Trophoblast cell (in vitro differentiated cells and primary cell): ENCODE measurements around the gene PAX7.

Source experiments
- DNase-seq, 2 donors: peaks; one replicate each; pipeline ENCODE4 v3.0.0-alpha.2; 2016
- H2AFZ ChIP-seq: 2 replicates; pipeline ENCODE4 v1.6.1; 2013; ENCODE audit warnings: low read length, moderate library complexity, mild to moderate bottlenecking; ENCODE audit not compliant: insufficient read depth, poor library complexity
- H2AK5ac ChIP-seq: 2 replicates; pipeline ENCODE4 v1.6.1; 2013; ENCODE audit warnings: mild to moderate bottlenecking, low read length
- H2BK120ac ChIP-seq: 2 replicates; pipeline ENCODE4 v1.6.1; 2013; ENCODE audit warnings: low read length, mild to moderate bottlenecking, moderate library complexity; ENCODE audit not compliant: insufficient read depth, poor library complexity
- H2BK12ac ChIP-seq: 2 replicates; pipeline ENCODE4 v1.6.1; 2013; ENCODE audit warnings: mild to moderate bottlenecking, low read length, moderate library complexity
- H2BK5ac ChIP-seq: 2 replicates; pipeline ENCODE4 v1.6.1; 2013; ENCODE audit warnings: low read length, low read depth, moderate library complexity, mild to moderate bottlenecking; ENCODE audit not compliant: poor library complexity
- H3K14ac ChIP-seq: 2 replicates; pipeline ENCODE4 v1.6.1; 2013; ENCODE audit warnings: mild to moderate bottlenecking, low read length
- H3K18ac ChIP-seq: 2 replicates; pipeline ENCODE4 v1.6.1; 2013; ENCODE audit warnings: mild to moderate bottlenecking, low read length
- H3K23ac ChIP-seq: 2 replicates; pipeline ENCODE4 v1.6.1; 2013; ENCODE audit warnings: low read length
- H3K27ac ChIP-seq: 2 replicates; pipeline ENCODE4 v1.5.1; 2013; ENCODE audit warnings: low read depth, mild to moderate bottlenecking, inconsistent platforms, low read length, moderate library complexity
- H3K27me3 ChIP-seq: 2 replicates; pipeline ENCODE4 v1.6.1; 2013; ENCODE audit warnings: inconsistent platforms, mild to moderate bottlenecking, low read length, moderate library complexity; ENCODE audit not compliant: insufficient read depth
- H3K36me3 ChIP-seq, 2 experiments: 1 replicate in 1 of 2; 2 replicates in 1 of 2; pipeline ENCODE4 v1.6.1; 2013; ENCODE audit warnings: low read length in 2 of 2, mild to moderate bottlenecking in 2 of 2, moderate library complexity in 1 of 2; ENCODE audit not compliant: insufficient read depth in 2 of 2, control insufficient read depth in 1 of 2
- H3K4ac ChIP-seq: 2 replicates; pipeline ENCODE4 v1.6.1; 2013; ENCODE audit warnings: low read depth, mild to moderate bottlenecking, low read length, moderate library complexity
- H3K4me1 ChIP-seq, 2 experiments: 1 replicate in 1 of 2; 2 replicates in 1 of 2; pipeline ENCODE4 v1.6.1; 2013; ENCODE audit warnings: low read length in 2 of 2, mild to moderate bottlenecking in 2 of 2, moderate library complexity in 1 of 2; ENCODE audit not compliant: insufficient read depth in 2 of 2, control insufficient read depth in 1 of 2
- H3K4me2 ChIP-seq: 2 replicates; pipeline ENCODE4 v1.6.1; 2013; ENCODE audit warnings: inconsistent platforms, mild to moderate bottlenecking, low read length, moderate library complexity
- H3K4me3 ChIP-seq: 2 replicates; pipeline ENCODE4 v1.5.1; 2013; ENCODE audit warnings: mild to moderate bottlenecking, low read depth, low read length, inconsistent platforms
- H3K79me1 ChIP-seq: one replicate; pipeline ENCODE4 v1.6.1; 2013; ENCODE audit warnings: low read length
- H3K79me2 ChIP-seq: 2 replicates; pipeline ENCODE4 v1.6.1; 2013; ENCODE audit warnings: low read length, mild to moderate bottlenecking; ENCODE audit not compliant: control insufficient read depth, insufficient read depth, poor library complexity
- H3K9ac ChIP-seq: 2 replicates; pipeline ENCODE4 v1.6.1; 2013; ENCODE audit warnings: mild to moderate bottlenecking, low read length
- H3K9me3 ChIP-seq: 2 replicates; pipeline ENCODE4 v1.6.1; 2013; ENCODE audit warnings: low read depth, mild to moderate bottlenecking, control low read depth, inconsistent platforms, low read length; ENCODE audit not compliant: insufficient read depth
- H4K12ac ChIP-seq: 2 replicates; pipeline ENCODE4 v1.6.1; 2013; ENCODE audit warnings: low read depth, mild to moderate bottlenecking, low read length, moderate library complexity
- H4K8ac ChIP-seq: 2 replicates; pipeline ENCODE4 v1.6.1; 2013; ENCODE audit warnings: low read depth, mild to moderate bottlenecking, low read length, moderate library complexity
- H4K91ac ChIP-seq: one replicate; pipeline ENCODE4 v1.6.1; 2013; ENCODE audit warnings: low read depth, mild to moderate bottlenecking, low read length, moderate library complexity
- WGBS: extraction: QIAGEN DNeasy Blood & Tissue Kit; methylation state at CpG from one replicate; pipeline ENCODE4 v1.1.7; 2013; ENCODE audit warnings: missing lambda C conversion rate; ENCODE audit not compliant: insufficient read length, insufficient coverage; ENCODE audit errors: extremely low coverage; 5-methylcytosine and 5-hydroxymethylcytosine counted together

The PAX7 gene

DNA sequence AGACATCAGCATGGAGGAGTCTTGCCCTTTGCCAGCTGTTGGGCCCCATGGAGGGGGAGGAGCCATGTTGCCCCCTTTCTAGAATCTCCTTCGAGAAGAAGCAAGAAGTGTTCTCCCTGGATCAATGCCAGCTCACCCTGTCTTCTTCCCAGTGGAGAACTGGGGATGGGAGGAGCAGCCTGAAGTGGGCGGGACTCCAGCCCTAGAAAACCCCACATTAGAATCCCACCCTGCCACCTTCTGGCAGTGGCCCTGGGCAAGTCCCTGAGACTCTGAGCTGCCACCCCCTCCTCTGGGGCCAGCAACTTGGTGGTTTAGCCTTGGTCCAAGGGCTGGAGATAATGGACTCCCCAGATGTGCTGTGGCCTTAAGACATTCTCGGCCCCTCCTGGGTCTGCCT, 51.7 kb downstream of the PAX7 start:
- H2AK5ac ChIP-seq, result no peak overlapping the region
- no peak overlapping the region for H3K23ac ChIP-seq
- no peak overlapping the region for H4K8ac ChIP-seq
- H3K14ac ChIP-seq, result no peak overlapping the region
- no peaks in the 10 kb centered on the region for H3K79me2 ChIP-seq
- H3K27me3 ChIP-seq, result no peaks in the 10 kb centered on the region
- H3K4me2 ChIP-seq, result no peak overlapping the region
- no peak overlapping the region for H2BK12ac ChIP-seq
- H3K36me3 ChIP-seq, result no peaks in the 10 kb centered on the region
- no peak overlapping the region for H4K12ac ChIP-seq
- no CpG with 5 or more reads among the region's 3 CpGs for WGBS
- H3K4me3 ChIP-seq, result no peak overlapping the region
- H3K4ac ChIP-seq, result no peak overlapping the region
- H2BK120ac ChIP-seq, result no peak overlapping the region
- no peak overlapping the region for H2AFZ ChIP-seq
- H3K9me3 ChIP-seq, result no peaks in the 10 kb centered on the region
- H3K27ac ChIP-seq, result no peak overlapping the region
- DNase-seq, result no peak
- no peak overlapping the region for H3K9ac ChIP-seq
- H4K91ac ChIP-seq, result no peak overlapping the region
- H2BK5ac ChIP-seq, result no peak overlapping the region
- no peak overlapping the region for H3K18ac ChIP-seq
- H3K79me1 ChIP-seq, result no peaks in the 10 kb centered on the region
- H3K4me1 ChIP-seq, result no peaks in the 10 kb centered on the region

DNA sequence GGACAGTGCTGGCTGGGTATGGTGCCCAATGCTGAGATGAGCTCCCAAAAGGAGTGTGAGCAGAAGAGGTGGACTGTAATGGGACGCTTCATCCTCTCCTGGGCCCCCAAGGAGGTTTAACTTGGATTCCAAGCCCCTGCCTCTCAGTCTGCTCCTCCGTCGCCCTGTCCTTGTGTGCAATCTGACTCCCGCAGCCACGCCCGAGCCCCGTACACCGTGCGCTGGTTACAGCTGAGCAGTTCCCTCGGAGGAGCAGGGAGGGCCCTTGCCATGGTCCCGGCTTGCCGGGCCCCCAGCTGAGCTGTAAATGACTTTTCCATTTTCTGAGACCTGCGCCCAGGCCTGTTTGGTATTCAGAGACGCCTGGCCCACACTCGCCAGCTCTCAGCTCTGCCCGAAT, 53.7 kb downstream of the PAX7 start:
- no peak overlapping the region for H3K18ac ChIP-seq
- no peak overlapping the region for H2BK12ac ChIP-seq
- H3K9me3 ChIP-seq, result no peaks in the 10 kb centered on the region
- H4K12ac ChIP-seq, result no peak overlapping the region
- H3K27me3 ChIP-seq, result no peaks in the 10 kb centered on the region
- H3K9ac ChIP-seq, result no peak overlapping the region
- no peak overlapping the region for H2AK5ac ChIP-seq
- no peak overlapping the region for H2AFZ ChIP-seq
- H3K23ac ChIP-seq, result no peak overlapping the region
- H3K4me2 ChIP-seq, result no peak overlapping the region
- no peak overlapping the region for H2BK120ac ChIP-seq
- H3K79me1 ChIP-seq, result no peaks in the 10 kb centered on the region
- H3K27ac ChIP-seq, result no peak overlapping the region
- H3K4me1 ChIP-seq, result no peaks in the 10 kb centered on the region
- DNase-seq, result no peak
- H4K91ac ChIP-seq, result no peak overlapping the region
- H3K4me3 ChIP-seq, result no peak overlapping the region
- no peak overlapping the region for H2BK5ac ChIP-seq
- H3K4ac ChIP-seq, result no peak overlapping the region
- no peaks in the 10 kb centered on the region for H3K36me3 ChIP-seq
- WGBS, result no CpG with 5 or more reads among the region's 16 CpGs
- no peaks in the 10 kb centered on the region for H3K79me2 ChIP-seq
- no peak overlapping the region for H4K8ac ChIP-seq
- H3K14ac ChIP-seq, result no peak overlapping the region

DNA sequence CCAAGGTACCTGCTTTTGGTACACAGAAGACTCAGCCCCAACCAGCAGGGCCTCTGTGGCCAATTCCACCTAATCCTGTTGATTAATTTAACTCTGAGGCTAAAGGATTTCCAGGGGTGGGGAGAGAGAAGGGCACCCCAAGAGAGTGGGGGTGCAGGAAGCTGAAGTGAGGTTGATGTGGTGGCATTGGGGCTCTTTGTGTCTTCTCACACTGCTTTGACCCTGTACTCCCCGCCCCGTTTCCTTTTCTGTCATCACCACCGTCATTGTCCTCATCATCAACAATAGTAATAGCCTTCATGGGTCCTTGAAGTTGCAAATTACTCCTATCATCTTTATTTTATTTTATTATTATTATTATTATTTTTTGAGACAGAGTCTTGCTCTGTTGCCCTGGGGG, 55.9 kb downstream of the PAX7 start:
- H3K27ac ChIP-seq, result no peak overlapping the region
- H3K4ac ChIP-seq, result no peak overlapping the region
- no CpG with 5 or more reads among the region's 3 CpGs for WGBS

DNA sequence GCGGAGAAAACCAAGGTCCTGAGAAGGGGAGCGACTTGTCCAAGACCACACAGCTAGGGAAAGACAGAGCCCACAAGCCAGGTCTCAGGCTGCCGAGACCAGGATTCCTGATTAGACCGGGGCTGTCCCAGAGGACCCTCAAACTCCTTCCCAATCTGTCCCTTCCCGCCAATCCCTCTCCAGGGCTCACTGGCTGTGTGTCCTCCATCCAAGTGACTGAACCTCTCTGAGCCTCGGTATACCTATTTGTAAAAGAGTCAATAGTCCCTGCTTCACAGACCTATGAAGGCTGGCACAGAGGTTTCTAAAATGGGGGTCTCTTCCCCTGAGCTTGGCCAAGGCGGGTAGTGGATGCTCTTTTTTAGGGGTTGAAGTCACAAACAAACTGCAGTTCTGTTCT, 56.6 kb downstream of the PAX7 start:
- Histone ChIP-seq H2AK5ac (no peak overlapping the region), H2AFZ (no peak overlapping the region), H3K27me3 (no peaks in the 10 kb centered on the region), H3K9ac (no peak overlapping the region), H3K4me1 (no peaks in the 10 kb centered on the region), H3K36me3 (no peaks in the 10 kb centered on the region), H2BK12ac (no peak overlapping the region), H3K14ac (no peak overlapping the region), H3K18ac (no peak overlapping the region), H4K12ac (no peak overlapping the region), H3K23ac (no peak overlapping the region), H3K4ac (no peak overlapping the region), H3K79me2 (no peaks in the 10 kb centered on the region), H4K8ac (no peak overlapping the region), H2BK120ac (no peak overlapping the region), H3K4me3 (no peak overlapping the region), H3K9me3 (no peaks in the 10 kb centered on the region), H3K79me1 (no peaks in the 10 kb centered on the region), H3K4me2 (no peak overlapping the region), H3K27ac (no peak overlapping the region), H4K91ac (no peak overlapping the region), H2BK5ac (no peak overlapping the region)
- WGBS, result no CpG with 5 or more reads among the region's 7 CpGs
- DNase-seq, result no peak

More for the DNA sequence above, 55.9 kb downstream of the PAX7 start:
- Histone ChIP-seq H3K79me1 (no peaks in the 10 kb centered on the region), H3K4me2 (no peak overlapping the region), H3K9ac (no peak overlapping the region), H2AK5ac (no peak overlapping the region), H4K8ac (no peak overlapping the region), H3K79me2 (no peaks in the 10 kb centered on the region), H3K4me1 (no peaks in the 10 kb centered on the region), H2BK120ac (no peak overlapping the region), H2AFZ (no peak overlapping the region), H3K23ac (no peak overlapping the region), H3K18ac (no peak overlapping the region), H3K14ac (no peak overlapping the region), H4K12ac (no peak overlapping the region), H3K27me3 (no peaks in the 10 kb centered on the region), H3K4me3 (no peak overlapping the region), H4K91ac (no peak overlapping the region), H3K9me3 (no peaks in the 10 kb centered on the region), H2BK12ac (no peak overlapping the region), H3K36me3 (no peaks in the 10 kb centered on the region), H2BK5ac (no peak overlapping the region)
- no peak for DNase-seq
